Right lobe of liver (tissue), 6 donors: ENCODE results near the gene DNM3. TPM values are rescaled to one million over a fixed set of nuclear protein-coding genes. Genes with fewer than 3 reads are reported as not detected.

Experiments
- ATAC-seq, 4 donors: fragments of 200-7000 bp; cut with Tn5 transposase; one replicate each; pipeline ENCODE4 v1.9.1; 2020; ENCODE audit warnings: mild to moderate bottlenecking in 4 of 4, moderate library complexity in 4 of 4
- DNase-seq, 3 donors: peaks; one replicate each; pipeline ENCODE4 v3.0.0-alpha.2; 2020
- H3K27ac ChIP-seq, 3 donors: fragments of 200-600 bp; one replicate each; pipeline ENCODE4 v1.8.0; 2022
- H3K27me3 ChIP-seq, 2 donors: fragments of 200-600 bp; one replicate each; pipeline ENCODE4 v1.8.0; 2022
- H3K36me3 ChIP-seq, 4 donors: fragments of 200-600 bp; sonication (generic) in 1 of 4; one replicate each; pipeline versions ENCODE4 v1.5.1 to v1.8.0; 2017 to 2022; ENCODE audit warnings: control low read depth in 1 of 4
- H3K4me1 ChIP-seq, 4 donors: fragments of 200-600 bp; sonication (generic) in 1 of 4; one replicate each; pipeline versions ENCODE4 v1.5.1 to v1.8.0; 2017 to 2022; ENCODE audit warnings: control low read depth in 1 of 4
- H3K4me3 ChIP-seq, 3 donors: fragments of 200-600 bp; one replicate each; pipeline ENCODE4 v1.8.0; 2022
- H3K9me3 ChIP-seq, 4 donors: fragments of 200-600 bp; sonication (generic) in 1 of 4; one replicate each; pipeline versions ENCODE4 v1.5.1 to v1.8.0; 2017 to 2022; ENCODE audit warnings: control low read depth in 1 of 4
- POLR2A ChIP-seq: fragments of 450-650 bp; IDR thresholded peaks from one replicate; pipeline ENCODE4 v1.6.1; 2017; ENCODE audit warnings: antibody characterized with exemption, mild to moderate bottlenecking
- WGBS: methylation state at CpG from one replicate; pipeline ENCODE4 v1.1.6; 2018; ENCODE audit warnings: low coverage, low lambda C conversion rate; ENCODE audit not compliant: insufficient coverage; ENCODE audit errors: missing lambda C conversion rate; 5-methylcytosine and 5-hydroxymethylcytosine counted together
- intact Hi-C, 2 donors: fragments of 100-400 bp; cut with DNase I; formaldehyde crosslinking; loops; one replicate each; pipeline versions ENCODE4 v1.11.2 to v1.14.1; 2022
- total RNA-seq, 6 experiments: library from RNA; depleted of rRNA in 2 of 6; stranded (reverse); fragments of >200 nt in 2 of 6; fragmentation: NEBNext Ultra II Directional in 3 of 6; extraction: Animal tissue kit (Norgen Biotek cat#: 25700) in 3 of 6; gene quantifications; one replicate each; pipeline versions ENCODE4 v1.1.0 to v1.2.4, GENCODE V29; 2016 to 2023
- TF ChIP-seq, protein P1 (sequence below), 4 donors: fragments of 200-600 bp in 3 of 4; fragments of 450-650 bp in 1 of 4; IDR thresholded peaks; one replicate each; pipeline versions ENCODE4 v1.5.1 to v1.8.0; 2016 to 2022; ENCODE audit warnings: antibody characterized with exemption in 4 of 4, mild to moderate bottlenecking in 2 of 4
- donor health status: DM: no; HTN: yes; CAD: no.
- donor health status: DM: no; HTN: no; CAD: no.
- donor health status: DM: no; HTN: no; CAD: no.
- donor health status: DM: no; HTN: yes; CAD: no.
- donor health status: DM: no; HTN: yes; CAD: no.

DNM3 gene
- total RNA-seq, 6 experiments from 2014 or later = 0.29 to 0.92 (median 0.43) TPM

DNA sequence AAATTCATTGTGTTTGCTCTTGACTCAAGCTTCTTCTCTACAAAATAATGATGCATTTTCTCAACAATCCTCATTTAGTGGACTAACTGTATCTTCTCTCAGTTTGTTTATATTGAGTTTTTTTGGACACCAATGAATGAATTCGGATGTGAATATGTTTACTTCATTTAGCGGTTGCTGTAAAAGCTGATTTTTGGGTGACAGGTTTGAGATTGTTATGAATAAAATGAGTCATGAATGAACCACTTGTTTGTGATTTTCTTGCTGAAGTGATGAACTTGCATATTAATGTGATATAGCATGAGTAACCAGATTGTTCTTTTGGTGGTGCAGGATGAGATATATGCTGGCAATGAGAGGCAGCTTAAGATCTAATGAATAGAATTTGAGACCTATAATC lies 3.1 kb downstream of the DNM3 start:
- ATAC-seq = no peak
- 65% methylated on average over 2 of the region's 2 CpGs for WGBS

DNA sequence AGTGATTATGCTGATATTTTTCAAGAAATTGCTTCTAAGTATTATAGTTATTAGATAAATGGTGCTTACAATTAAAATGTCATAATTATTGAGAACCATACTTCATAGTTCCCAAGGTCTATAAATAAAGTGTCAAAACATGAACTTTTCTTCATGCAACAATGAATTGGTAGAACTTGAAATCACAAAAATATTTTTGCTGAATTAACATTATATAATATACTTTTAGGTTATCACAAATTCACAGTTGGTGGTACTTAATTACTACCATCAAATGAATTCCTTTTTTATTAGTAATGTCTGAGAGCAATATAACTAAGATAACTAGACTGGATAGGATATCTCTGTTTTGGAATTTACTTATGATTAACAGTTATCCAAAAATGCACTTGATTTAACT lies 4.7 kb downstream of the DNM3 start:
- intact Hi-C loops = no loop called here
- Histone ChIP-seq H3K27ac (no peak overlapping the region), H3K4me1 (peaks cover 0 to 4% (median 0%) of the 10 kb centered on the region in 4 donors), H3K36me3 (no peaks in the 10 kb centered on the region), H3K4me3 (no peak overlapping the region), H3K9me3 (no peaks in the 10 kb centered on the region), H3K27me3 (peaks cover 0 to 9% of the 10 kb centered on the region in 2 donors)
- ATAC-seq = no peak
- no peak for DNase-seq
- no peak for TF ChIP-seq POLR2A
- TF ChIP-seq, protein P1, sequence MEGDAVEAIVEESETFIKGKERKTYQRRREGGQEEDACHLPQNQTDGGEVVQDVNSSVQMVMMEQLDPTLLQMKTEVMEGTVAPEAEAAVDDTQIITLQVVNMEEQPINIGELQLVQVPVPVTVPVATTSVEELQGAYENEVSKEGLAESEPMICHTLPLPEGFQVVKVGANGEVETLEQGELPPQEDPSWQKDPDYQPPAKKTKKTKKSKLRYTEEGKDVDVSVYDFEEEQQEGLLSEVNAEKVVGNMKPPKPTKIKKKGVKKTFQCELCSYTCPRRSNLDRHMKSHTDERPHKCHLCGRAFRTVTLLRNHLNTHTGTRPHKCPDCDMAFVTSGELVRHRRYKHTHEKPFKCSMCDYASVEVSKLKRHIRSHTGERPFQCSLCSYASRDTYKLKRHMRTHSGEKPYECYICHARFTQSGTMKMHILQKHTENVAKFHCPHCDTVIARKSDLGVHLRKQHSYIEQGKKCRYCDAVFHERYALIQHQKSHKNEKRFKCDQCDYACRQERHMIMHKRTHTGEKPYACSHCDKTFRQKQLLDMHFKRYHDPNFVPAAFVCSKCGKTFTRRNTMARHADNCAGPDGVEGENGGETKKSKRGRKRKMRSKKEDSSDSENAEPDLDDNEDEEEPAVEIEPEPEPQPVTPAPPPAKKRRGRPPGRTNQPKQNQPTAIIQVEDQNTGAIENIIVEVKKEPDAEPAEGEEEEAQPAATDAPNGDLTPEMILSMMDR (IDR thresholded peaks at IDR 0.05) = no peak

More for the DNA sequence above, 3.1 kb downstream of the DNM3 start:
- H3K4me1 ChIP-seq = peaks cover 0 to 4% (median 0%) of the 10 kb centered on the region in 4 donors
- peaks cover 0 to 9% of the 10 kb centered on the region in 2 donors for H3K27me3 ChIP-seq
- H3K4me3 ChIP-seq = no peak overlapping the region
- H3K9me3 ChIP-seq = no peaks in the 10 kb centered on the region
- H3K36me3 ChIP-seq = no peaks in the 10 kb centered on the region
- no peak for TF ChIP-seq POLR2A
- TF ChIP-seq, protein P1 (IDR thresholded peaks at IDR 0.05) = no peak
- H3K27ac ChIP-seq = no peak overlapping the region
- no peak for DNase-seq
- intact Hi-C loops = no loop called here

DNA sequence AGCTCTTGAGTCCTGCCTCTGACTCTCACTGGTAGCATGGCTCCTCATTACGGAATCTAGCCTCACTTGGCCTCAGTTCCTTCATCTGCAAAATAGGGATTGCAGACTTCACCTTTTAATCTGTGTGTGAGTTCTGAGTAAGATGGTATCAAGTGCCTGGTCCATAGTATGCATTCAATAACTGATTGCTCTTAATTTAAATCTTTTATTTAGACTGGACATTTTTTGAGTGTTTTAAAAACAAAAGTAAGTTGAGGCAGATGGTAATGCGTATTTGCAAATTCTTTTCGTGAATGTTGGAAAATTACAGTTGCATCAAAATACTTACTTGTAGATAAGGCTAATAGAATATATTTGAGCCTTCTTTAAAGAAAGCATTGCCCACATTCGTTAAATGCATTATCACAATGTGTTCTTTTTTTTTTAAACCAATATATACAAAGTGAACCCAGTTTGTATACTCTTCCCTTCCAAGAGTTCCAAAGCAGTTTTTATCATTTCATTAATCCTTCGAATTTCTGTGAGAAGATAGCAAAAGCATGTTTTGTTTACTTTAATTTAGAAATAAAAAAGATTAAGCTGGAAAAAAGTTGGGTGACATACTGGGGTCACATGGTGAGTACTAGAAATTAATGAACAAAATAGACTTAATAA lies 8.1 kb downstream of the DNM3 start:
- no peaks in the 10 kb centered on the region for H3K9me3 ChIP-seq
- no peak for TF ChIP-seq POLR2A
- TF ChIP-seq, protein P1 (IDR thresholded peaks at IDR 0.05) = no peak
- intact Hi-C loops = no loop called here
- no peaks in the 10 kb centered on the region for H3K27me3 ChIP-seq
- DNase-seq = no peak
- 58% methylated on average over 5 of the region's 5 CpGs for WGBS
- no peak overlapping the region for H3K4me3 ChIP-seq
- no peak for ATAC-seq
- H3K36me3 ChIP-seq = no peaks in the 10 kb centered on the region
- no peaks in the 10 kb centered on the region for H3K4me1 ChIP-seq
- H3K27ac ChIP-seq = no peak overlapping the region

DNA sequence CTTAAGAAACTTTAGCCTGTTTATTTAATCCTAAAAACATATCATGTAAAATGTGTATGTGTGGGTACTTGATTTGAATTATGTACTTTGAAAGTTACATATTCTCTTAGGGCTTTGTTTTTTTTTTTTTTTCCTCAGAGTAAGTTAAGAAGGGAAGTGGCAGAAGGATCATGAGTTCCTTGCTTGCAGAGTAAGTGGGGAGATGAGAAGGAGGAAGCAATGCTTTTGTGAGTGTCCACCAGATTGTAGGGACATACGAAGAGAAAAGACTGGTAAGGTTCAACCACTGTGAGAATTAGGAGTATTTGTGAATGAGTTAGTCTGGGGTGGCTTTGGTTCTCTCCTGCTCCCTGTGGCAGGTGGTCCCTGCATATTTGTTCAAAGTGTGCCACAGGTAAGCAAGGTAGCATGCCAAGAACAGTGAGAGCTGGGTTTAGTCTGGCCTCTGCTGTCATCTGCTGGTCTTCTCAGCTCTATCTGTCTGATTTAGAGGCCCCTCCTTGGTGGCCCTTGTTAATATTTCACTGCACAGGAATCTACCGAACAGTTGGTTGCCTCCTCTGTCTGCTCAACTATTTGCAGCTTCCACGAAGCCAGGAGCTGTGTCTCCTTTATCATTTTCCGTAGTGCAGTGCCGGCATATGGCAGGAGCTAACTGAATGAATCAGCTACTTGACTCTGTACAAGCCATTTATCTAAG lies 9.5 kb downstream of the DNM3 start:
- ATAC-seq (no peak), DNase-seq (no peak)
- H3K27ac ChIP-seq = no peak overlapping the region
- intact Hi-C loops = no loop called here
- H3K36me3 ChIP-seq = no peaks in the 10 kb centered on the region
- H3K9me3 ChIP-seq = no peaks in the 10 kb centered on the region
- H3K4me3 ChIP-seq = no peak overlapping the region
- H3K4me1 ChIP-seq = no peaks in the 10 kb centered on the region
- no peaks in the 10 kb centered on the region for H3K27me3 ChIP-seq
- 64% methylated on average over 5 of the region's 5 CpGs for WGBS
- TF ChIP-seq POLR2A = no peak
- TF ChIP-seq, protein P1 (IDR thresholded peaks at IDR 0.05) = no peak
